ENCODE data around the gene TCFL5.
"Not testable (repeated sequence)": the region's sequence is repeated elsewhere in the genome, so short reads cannot be mapped to it uniquely, and the experiment has no call there.

The TCFL5 gene

DNA sequence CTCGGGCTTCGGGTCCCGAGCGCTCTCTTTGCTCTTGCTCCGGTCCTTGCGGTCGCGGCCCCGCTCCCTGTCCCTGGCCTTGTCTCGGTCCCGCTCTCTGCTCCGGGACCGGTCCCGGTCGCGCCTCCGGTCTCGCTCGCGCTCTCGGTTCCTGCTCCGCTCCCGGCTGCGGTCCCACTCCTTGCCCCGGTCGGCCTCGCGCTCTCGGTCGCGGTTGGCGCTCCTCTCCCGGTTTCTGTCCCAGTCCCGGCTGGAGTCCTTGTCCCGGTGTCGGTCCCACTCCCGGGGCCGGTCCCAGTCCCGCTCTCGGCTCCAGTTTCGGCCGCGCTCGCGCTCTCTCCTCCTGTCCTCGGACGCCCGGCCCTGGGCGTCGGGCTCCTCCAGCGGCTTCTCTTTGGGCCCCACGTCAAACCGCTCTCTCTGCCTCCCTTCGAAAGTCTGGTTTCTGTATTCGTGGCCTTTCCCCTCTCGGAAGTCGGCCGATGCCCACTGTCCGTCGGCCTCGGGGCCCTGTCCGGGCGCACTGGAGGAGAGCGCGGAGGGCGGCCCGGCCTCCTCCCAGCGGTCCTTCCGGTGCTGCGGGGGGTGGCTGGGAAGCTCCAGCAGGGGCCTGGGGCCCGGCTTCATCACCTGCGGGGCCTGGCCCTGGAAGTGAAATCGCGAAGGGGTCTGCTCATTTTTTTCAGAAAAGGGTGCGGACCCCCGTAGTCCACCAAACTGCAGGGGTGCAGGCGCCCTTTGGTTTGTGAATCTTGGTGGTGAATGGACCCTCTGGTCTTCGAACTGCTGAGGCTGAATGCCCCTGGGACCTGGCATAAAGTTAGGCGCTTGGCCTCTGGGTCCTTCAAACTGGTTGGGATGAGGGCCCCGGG is 17.9 kb upstream of the TCFL5 start:
- DNase-seq: no peak

DNA sequence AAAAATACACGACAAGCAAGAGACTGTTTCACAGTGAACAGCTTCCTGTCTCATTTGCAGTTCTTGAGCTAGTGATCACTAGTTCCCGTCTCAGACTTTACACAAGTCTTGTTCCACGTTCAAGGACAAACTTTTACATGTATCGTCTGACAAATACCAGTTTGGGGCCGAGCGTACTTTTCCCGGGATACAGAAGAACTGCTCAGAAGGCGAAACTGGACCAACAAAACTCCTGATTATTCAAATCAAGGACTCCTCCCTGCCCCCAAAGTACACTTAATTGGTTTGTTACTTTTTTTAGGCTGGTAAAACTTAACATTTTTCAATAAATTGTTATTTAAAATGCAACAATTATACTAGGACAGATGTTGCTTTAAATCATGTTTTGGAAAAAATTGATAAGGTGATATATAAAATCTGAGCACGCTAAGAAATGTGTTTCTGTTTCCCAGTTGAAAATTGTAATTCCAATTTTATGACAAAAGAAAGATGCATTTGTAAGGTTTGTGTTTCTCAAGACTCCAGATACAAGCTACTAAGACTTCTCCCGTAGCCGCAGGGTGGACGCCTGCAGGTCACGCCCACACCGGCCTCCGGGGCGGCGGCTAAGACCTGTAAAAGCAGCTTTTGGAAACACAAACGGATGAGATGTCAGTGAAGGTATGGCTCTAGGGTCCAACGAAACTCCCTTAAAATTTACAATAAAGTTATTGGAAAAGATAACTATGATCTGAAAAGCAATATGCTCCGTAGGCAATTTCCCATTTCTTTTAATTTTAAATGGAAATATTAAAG is 16.8 kb upstream of the TCFL5 start:
- no peak for DNase-seq

DNA sequence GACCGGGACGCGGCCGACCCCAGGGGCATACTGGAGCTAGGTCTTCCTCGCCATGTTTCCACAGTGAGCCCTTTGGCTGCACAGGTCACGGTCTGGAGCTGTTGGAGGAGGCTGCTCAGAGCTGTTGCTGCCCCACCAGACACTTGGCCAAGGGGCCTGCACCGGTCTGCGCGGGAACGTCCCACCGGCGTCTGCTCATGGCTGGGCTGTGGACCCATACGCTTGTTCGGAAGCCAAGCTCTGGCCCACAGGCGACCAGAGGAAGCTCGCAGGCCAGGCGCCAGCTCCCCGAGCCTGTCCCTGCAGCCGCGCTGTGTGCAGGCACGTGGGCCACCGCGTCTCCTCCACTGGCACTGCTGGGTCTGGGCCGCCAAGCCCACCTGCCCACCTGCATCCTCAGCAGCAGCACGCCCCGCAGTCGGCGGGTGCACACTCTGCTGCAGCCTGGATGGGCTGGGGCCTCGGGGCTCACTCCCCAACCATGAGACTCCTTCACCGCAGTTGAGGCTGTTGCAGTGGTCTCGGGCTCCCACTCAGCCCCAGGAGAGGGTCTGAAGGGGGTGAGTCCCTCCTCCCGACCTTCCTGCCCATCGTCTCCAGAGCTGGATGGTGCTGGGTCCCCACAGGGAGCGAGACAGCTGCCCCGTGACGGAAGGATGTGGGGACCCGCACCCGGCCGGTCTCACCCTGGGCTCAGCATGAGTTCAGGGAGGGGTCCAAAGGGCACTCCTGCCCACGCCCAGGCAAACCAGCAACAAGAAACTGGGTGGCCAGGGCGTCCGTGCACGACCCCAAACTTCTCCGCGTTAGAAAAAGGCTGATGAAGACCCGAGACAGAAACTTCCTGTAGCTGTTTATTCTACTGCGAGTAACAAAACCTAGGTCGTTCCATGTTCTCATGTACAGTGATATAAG is 15.5 kb upstream of the TCFL5 start:
- no peak for DNase-seq

DNA sequence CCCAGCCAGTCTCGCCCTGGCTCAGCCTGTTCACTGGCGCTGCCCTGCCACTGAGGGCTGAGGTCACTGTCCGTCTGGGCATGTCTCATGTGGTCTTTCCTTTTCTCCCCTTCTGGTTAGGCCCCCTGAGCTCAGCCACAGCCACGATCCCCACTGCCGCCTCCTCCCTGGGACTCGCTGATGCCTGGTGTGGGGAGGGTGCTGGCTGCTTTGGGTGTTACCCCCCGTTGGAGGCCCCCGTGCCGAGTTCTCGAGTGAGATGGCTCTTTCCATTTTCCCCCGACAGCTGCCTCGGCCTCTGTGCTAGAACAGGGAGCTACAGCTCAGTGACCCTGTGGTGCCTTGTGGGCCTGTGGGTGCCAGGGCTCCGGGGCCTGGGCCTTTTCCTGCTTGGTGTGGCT is 14.9 kb upstream of the TCFL5 start:
- no peak for DNase-seq

DNA sequence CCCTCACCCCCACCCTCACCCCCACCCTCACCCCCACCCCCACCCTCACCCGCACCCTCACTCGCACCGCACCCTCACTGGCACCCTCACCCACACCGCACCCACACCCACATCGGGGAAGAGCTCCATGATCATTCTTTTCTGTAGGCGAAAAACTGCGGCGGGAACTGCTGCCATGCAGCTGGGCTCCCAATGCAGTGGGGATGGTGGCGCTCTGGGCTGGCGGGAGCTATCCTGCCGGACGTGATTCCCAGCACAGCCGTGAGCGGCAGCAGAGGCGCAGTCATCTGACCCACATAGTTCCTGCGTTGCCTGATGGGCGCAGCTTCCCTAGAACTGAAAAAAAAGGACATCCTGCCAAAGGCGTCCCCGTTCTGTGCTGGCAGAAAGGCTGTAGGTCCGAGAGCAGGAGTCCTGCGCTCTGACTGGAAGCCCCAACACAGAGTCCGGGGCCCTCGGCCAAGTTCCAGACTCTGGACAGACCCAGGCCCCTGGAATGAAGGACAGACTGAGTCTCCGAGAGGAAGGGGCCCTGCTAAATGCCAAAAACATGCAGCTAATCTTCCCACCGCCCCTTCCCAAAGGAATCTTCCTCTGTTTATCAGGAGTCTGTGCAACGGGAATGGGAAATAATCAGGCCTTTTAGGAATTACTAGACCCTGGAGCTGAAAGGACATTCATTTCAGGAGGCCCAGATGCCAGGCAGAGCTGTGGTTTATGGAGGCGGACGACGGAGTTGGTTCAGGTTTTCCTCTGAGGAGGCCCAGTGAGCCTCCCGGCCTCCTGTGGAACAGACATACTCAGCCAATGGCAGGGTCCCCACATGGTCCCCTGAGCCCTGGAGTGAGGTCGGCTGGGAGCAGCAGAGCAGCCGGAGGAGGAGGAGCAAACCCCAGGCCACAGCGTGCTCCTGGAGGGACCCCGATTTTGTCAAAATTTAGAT is 14.1 kb upstream of the TCFL5 start:
- no peak for DNase-seq

DNA sequence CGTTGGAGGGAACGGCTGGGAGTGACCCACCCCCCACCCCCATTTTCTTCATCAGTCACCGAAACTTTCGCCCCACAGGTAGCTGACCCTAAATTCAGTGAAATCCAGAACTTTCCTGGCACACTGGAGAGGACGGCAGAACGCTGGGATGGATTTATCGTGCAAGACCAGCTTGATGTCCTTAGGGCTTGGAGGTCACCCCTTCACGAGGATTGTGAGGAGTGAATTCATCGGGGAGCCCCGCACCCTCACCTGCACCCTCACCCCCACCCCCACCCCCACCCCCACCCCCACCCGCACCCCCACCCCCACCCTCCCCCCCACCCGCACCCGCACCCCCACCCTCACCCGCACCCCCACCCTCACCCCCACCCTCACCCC is 13.3 kb upstream of the TCFL5 start:
- no peak for DNase-seq

DNA sequence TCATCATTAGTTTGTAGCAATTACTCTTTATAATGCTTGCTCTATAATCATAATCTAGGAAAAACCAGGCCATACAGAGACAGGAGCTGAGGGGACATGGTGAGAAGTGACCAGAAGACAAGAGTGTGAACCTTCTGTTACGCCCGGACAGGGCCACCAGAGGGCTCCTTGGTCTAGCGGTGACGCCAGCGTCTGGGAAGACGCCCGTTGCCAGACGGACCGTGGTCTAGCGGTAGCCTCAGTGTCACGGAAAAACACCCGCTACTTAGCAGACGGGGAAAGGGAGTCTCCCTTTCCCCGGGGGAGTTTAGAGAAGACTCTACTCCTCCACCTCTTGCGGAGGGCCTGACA is 12.0 kb upstream of the TCFL5 start:
- DNase-seq: peak in 1 of 2 experiments; percentile 22

DNA sequence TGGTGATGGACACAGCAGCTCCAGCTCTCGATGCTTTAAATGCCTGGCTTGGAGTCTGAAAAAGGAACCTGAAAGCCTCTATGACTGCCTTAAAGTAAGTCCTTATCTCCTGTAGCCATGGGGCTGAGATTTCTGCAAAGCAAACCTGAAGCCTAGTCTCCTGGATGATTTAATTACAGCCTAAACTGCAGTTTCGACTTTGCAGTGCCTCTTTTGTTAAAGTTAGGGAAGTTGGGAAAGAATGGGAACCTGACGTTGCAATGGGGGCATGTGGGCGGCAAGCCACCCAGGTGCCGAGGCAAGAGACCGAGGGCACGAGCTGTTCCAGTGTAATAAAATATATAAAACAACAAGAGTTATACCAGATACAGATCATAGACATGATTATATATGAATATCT is 11.7 kb upstream of the TCFL5 start:
- DNase-seq: no peak

DNA sequence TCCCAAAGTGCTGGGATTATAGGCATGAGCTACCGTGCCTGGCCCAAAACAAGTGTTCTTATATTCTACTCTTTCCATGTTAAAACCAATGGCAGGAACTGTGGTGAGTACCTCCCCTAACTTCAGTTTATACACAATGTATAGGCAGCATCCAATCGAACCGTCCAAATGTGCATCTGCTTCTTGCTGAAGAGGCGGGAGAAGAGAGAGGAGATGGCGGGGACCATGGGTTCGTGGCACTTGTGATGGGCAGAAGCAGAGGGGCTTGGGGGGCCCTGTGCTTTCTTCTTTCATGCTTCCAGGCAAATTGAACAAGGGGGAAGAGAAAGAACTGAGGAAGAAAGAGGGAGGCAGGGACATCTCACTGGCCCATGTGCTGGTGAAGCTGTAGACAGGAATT is 11.2 kb upstream of the TCFL5 start:
- DNase-seq: no peak

DNA sequence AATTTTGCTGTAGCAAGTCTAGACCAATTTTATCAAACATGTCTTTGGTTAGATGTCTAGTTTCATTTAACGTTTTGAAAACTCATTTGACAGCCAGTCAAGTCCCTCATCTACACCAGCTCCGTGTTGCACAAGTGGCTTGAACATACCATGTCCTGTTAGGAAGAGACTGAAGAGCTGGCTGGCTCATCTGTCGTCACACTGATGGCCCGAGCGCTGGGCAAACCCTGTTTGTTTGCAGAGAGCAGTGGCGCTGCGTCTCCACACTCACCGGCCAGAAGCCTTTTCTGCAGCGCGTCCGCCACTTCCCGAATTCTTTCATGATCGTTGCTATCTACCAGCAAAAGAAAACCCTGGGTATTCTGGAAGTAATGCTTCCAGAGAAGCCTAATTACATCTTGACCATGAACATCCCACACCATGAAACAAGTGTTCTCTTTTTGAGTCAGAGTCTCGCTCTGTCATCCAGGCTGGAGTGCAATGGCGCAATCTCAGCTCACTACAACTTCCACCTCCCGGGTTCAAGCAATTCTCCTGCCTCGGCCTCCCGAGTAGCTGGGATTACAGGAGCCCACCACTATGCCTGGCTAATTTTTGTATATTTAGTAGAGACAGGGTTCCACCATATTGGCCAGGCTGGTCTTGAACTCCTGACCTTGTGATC is 10.7 kb upstream of the TCFL5 start:
- no peak for DNase-seq

DNA sequence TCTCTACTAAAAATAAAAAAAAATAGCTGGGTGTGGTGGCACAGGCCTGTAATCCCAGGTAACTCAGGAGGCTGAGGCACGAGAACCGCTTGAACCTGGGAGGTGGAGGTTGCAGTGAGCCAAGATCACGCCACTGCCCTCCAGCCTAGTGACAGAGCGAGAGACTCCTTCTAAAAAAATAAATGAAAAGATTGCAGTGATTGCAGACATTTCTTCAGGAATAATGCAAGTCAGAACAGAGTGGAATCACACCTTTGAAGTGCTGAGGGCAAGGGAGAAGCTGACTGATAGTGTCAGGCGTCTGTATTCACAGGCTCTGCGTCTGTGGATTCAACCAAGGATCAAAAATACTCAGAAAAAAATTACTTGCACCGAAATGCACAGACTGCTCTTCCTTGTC is 2.6 kb upstream of the TCFL5 start:
- DNase-seq: no peak

DNA sequence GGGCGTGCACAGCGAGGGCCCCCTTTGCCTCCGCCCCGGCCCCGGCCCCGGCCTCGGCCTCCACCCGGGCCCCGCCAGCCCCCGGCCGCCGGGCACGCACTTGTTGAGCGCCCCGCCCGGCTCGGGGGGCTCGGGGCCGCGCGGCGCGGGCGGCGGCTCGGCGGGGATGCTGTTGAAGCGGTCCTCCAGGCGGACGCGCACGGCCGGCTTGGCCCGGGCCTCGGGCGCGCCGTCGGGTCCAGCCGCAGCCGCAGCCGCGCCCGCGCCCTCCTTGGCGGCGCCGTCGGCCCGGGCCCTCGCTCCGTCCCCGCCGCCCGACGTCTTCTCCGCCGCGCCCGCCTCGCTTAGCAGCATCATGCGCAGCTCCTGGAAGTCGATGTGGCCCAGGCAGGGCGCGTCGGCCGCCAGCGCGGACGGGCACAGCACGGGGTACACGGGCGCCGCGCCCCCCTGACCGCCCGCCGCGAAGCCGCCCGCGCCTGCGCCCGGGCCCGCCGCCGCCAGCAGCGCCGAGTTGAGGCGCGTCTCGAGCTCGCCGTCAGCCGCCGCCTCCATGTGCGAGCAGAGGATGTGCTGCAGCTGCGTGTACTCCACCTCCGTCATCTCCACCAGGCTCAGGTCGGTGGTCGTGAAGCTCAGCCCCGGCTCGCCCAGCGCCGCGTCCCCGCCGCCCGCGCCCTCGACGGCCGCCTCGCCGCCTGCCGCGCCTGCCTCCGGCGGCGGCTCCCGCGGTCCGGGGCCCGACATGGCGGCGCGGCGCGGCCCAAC is 514 bp downstream of the TCFL5 start:
- no peak for DNase-seq

DNA sequence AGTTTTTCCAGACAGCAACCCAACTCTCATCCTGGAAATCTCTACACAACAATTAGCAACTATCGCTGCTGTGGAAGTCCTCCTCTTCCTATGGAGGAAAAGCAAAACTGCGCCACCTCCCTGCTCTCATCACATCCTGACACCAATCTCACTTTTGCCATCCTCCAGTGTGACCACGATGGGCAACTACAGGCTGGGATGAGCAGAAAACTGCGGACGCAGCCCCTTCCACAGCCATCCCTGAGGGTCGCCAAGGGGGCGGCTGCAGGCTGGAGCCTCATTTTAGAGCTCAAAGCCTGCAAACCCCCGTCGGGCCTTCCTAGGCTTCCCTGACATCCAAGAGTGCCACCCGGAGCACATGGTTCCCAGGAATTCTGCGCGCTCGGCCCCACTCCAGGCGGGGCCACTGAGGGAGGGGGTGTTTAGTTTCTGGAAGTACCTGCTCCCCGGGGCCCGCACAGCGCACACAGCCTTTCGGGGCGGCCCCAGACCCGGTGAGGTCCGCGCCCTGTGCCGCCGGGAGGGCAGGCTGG is 1.2 kb downstream of the TCFL5 start:
- DNase-seq: no peak

DNA sequence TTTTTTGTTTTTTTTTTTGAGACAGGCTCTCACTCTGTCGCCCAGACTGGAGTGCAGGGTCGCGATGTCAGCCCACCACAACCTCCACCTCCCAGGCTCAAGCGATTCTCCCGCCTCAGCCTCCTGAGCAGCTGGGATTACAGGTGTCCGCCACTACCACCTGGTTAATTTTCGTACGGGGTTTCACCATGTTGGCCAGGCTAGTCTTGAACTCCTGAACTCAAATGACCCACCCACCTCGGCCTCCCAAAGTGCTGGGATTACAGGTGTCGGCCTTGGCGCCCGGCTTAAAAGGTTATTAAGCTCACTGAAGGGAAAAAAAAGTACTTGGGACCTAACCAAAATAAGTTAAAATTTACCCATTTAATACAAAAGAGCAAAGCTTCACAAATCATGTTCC is 1.9 kb downstream of the TCFL5 start:
- DNase-seq: no peak

DNA sequence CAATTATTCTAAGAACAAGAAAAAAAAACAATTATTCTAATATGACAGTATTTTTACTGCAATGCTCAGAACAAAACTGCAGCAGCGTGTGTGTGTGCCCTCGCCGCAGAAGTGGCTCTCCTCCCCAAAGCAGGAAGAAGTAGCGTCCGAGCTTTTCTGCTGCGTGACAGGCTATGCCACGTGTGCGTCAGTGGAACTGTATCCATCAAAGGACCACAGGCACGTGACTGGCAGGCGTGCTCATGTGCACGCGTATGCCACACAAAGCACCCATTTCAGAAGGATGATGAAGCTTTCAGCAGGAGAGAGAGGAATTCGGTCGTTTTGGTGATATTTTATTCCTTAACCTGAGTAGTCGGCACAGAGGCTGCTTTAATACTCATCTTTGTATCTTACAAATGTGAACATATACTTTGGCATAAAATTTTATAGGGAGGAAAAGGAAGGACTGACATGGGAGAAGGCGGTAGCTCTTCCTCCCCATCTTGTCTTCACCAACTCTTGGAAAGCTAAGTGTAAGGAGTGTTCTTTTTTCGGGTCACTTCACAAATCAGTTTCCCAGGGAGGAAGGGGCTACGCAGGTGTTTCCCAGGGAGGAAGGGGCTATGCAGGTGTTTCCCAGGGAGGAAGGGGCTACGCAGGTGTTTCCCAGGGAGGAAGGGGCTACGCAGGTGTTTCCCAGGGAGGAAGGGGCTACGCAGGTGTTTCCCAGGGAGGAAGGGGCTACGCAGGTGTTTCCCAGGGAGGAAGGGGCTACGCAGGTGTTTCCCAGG is 3.4 kb downstream of the TCFL5 start:
- no peak for DNase-seq

DNA sequence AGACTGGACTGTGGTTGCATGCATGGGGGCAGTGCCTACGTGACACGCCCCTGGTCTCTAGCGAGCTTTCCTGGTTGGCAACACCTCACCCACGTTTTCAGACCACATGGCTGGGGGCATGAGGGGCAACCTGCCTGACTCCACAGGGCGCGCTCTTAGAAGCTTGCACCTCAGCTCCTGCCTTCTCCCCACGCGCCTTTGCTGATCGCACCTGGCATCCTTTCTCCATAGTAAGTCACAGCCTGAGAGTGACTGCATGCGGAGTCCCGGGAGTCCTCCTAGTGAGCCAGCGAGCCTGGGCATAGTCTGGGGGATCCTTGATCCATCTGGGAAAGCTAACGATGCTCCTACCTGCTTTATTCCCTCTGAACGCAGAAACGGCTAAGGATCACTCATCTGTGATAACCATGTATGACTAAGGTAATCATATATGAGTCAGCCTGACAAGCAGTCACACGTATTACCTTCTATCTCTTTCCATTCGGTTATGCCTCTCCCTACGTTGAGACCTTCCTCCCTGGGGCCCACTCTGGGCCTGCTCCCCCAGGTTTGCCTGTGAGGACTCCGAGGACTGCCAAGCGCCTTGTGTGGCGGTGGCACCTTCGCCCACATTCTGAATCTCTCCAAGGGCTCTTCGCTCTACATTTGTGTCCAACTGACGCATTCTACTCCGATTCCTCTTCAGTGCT is 4.5 kb downstream of the TCFL5 start:
- DNase-seq: no peak

DNA sequence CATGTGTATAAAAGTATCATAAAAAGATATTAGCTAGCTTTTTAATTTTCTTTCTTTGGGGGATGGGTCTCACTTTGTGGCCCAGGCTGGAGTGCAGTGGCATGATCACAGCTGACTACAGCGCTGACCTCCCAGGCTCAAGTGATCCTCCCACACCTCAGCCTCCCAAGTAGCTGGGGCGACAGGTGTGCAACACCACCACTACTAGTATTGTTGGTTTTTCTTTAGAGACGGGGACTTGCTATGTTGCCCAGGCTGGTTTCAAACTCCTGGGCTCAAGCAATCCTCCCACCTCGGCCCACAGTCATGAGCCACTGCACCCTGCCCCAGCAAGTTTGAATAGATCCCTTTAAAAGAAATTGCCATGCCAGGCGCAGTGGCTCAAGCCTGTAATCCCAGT is 6.5 kb downstream of the TCFL5 start:
- DNase-seq: no peak

DNA sequence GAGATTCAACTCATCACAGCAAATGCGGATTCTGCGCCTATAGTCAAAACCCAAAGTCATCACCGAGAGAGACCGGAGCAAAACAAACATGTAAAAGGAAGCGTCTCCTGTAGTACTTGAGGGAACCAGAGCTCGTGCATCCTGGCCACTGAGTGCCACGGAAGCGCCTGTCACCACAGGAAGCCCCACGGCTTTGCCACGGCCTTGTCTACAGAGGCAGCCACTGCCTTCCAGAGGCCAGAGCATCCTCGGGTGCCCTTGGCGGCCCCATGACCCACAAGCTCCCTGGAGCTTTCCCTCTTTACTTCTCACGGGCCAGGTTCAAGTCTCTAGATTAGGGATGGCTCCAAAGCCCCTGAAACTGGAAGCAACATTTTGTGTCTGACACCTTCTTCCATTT is 7.5 kb downstream of the TCFL5 start:
- DNase-seq: no peak

DNA sequence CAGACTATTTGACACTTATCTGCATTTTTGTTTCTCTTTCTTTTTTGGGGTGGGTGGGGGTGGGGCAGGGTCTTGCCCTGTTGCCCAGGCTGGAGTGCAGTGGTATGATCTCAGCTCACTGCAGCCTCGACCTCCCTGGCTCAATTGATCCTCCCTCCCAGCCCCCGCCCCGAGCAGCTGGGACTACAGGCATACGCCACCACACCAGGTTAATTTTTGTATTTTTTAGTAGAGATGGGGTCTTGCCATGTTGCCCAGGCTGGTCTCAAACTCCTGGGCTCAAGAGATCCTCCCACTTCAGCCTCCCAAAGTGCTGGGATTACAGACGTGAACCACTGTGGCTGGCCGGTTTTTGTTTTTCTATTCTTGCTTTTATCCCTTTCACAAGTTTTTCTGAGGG is 8.3 kb downstream of the TCFL5 start:
- DNase-seq: not testable (repeated sequence)

All from Kasumi-1 (cell line).